ENCODE results near the gene KCNQ4. TPM values are rescaled to one million over a fixed set of nuclear protein-coding genes. Genes with fewer than 3 reads are reported as not detected.

KCNQ4 gene
- total and polyA plus RNA-seq, 2 of the 8 experiments (the other 6 are each of a cell fraction or from before 2014, with no cell fraction given), result 2.2 to 3.9 TPM

DNA sequence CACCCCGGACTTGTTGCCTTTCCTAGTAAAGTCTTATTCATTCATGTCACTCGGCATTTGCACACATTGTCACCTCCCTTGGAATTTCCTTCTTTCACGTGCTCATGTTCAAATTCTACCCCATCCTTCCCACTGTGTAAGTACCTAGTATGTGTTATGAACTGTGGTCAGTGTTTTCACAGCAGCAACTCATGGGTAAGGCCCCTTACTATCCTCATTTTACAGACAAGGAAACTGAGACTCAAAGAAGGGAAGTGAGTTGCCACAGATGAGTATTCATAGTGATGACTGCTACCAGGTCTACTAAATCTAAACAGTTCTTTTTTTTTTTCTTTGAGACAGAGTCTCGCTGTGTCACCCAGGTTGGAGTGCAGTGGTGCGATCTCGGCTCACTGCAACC lies 68.1 kb downstream of the KCNQ4 start (continued):
- TF ChIP-seq, protein P1, sequence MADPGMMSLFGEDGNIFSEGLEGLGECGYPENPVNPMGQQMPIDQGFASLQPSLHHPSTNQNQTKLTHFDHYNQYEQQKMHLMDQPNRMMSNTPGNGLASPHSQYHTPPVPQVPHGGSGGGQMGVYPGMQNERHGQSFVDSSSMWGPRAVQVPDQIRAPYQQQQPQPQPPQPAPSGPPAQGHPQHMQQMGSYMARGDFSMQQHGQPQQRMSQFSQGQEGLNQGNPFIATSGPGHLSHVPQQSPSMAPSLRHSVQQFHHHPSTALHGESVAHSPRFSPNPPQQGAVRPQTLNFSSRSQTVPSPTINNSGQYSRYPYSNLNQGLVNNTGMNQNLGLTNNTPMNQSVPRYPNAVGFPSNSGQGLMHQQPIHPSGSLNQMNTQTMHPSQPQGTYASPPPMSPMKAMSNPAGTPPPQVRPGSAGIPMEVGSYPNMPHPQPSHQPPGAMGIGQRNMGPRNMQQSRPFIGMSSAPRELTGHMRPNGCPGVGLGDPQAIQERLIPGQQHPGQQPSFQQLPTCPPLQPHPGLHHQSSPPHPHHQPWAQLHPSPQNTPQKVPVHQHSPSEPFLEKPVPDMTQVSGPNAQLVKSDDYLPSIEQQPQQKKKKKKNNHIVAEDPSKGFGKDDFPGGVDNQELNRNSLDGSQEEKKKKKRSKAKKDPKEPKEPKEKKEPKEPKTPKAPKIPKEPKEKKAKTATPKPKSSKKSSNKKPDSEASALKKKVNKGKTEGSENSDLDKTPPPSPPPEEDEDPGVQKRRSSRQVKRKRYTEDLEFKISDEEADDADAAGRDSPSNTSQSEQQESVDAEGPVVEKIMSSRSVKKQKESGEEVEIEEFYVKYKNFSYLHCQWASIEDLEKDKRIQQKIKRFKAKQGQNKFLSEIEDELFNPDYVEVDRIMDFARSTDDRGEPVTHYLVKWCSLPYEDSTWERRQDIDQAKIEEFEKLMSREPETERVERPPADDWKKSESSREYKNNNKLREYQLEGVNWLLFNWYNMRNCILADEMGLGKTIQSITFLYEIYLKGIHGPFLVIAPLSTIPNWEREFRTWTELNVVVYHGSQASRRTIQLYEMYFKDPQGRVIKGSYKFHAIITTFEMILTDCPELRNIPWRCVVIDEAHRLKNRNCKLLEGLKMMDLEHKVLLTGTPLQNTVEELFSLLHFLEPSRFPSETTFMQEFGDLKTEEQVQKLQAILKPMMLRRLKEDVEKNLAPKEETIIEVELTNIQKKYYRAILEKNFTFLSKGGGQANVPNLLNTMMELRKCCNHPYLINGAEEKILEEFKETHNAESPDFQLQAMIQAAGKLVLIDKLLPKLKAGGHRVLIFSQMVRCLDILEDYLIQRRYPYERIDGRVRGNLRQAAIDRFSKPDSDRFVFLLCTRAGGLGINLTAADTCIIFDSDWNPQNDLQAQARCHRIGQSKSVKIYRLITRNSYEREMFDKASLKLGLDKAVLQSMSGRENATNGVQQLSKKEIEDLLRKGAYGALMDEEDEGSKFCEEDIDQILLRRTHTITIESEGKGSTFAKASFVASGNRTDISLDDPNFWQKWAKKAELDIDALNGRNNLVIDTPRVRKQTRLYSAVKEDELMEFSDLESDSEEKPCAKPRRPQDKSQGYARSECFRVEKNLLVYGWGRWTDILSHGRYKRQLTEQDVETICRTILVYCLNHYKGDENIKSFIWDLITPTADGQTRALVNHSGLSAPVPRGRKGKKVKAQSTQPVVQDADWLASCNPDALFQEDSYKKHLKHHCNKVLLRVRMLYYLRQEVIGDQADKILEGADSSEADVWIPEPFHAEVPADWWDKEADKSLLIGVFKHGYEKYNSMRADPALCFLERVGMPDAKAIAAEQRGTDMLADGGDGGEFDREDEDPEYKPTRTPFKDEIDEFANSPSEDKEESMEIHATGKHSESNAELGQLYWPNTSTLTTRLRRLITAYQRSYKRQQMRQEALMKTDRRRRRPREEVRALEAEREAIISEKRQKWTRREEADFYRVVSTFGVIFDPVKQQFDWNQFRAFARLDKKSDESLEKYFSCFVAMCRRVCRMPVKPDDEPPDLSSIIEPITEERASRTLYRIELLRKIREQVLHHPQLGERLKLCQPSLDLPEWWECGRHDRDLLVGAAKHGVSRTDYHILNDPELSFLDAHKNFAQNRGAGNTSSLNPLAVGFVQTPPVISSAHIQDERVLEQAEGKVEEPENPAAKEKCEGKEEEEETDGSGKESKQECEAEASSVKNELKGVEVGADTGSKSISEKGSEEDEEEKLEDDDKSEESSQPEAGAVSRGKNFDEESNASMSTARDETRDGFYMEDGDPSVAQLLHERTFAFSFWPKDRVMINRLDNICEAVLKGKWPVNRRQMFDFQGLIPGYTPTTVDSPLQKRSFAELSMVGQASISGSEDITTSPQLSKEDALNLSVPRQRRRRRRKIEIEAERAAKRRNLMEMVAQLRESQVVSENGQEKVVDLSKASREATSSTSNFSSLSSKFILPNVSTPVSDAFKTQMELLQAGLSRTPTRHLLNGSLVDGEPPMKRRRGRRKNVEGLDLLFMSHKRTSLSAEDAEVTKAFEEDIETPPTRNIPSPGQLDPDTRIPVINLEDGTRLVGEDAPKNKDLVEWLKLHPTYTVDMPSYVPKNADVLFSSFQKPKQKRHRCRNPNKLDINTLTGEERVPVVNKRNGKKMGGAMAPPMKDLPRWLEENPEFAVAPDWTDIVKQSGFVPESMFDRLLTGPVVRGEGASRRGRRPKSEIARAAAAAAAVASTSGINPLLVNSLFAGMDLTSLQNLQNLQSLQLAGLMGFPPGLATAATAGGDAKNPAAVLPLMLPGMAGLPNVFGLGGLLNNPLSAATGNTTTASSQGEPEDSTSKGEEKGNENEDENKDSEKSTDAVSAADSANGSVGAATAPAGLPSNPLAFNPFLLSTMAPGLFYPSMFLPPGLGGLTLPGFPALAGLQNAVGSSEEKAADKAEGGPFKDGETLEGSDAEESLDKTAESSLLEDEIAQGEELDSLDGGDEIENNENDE (IDR thresholded peaks at IDR 0.05; ENCODE audit: insufficient replicate concordance, low read length), result no peak
- TF ChIP-seq SP1 (IDR thresholded peaks at IDR 0.05; ENCODE audit: low read depth, low read length) (no peak), SAP30 (IDR thresholded peaks at IDR 0.05; ENCODE audit: insufficient read depth, insufficient replicate concordance, low read length) (no peak), SP2 (IDR thresholded peaks at IDR 0.05; ENCODE audit: low read length) (no peak), SIRT6 (IDR thresholded peaks at IDR 0.05; ENCODE audit: low read length) (no peak)
- TF ChIP-seq, protein P2, sequence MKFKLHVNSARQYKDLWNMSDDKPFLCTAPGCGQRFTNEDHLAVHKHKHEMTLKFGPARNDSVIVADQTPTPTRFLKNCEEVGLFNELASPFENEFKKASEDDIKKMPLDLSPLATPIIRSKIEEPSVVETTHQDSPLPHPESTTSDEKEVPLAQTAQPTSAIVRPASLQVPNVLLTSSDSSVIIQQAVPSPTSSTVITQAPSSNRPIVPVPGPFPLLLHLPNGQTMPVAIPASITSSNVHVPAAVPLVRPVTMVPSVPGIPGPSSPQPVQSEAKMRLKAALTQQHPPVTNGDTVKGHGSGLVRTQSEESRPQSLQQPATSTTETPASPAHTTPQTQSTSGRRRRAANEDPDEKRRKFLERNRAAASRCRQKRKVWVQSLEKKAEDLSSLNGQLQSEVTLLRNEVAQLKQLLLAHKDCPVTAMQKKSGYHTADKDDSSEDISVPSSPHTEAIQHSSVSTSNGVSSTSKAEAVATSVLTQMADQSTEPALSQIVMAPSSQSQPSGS (IDR thresholded peaks at IDR 0.05; ENCODE audit: low read length), result no peak
- TF ChIP-seq, protein P3, sequence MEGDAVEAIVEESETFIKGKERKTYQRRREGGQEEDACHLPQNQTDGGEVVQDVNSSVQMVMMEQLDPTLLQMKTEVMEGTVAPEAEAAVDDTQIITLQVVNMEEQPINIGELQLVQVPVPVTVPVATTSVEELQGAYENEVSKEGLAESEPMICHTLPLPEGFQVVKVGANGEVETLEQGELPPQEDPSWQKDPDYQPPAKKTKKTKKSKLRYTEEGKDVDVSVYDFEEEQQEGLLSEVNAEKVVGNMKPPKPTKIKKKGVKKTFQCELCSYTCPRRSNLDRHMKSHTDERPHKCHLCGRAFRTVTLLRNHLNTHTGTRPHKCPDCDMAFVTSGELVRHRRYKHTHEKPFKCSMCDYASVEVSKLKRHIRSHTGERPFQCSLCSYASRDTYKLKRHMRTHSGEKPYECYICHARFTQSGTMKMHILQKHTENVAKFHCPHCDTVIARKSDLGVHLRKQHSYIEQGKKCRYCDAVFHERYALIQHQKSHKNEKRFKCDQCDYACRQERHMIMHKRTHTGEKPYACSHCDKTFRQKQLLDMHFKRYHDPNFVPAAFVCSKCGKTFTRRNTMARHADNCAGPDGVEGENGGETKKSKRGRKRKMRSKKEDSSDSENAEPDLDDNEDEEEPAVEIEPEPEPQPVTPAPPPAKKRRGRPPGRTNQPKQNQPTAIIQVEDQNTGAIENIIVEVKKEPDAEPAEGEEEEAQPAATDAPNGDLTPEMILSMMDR (IDR thresholded peaks at IDR 0.05; ENCODE audit: control extremely low read depth in 1 of 3, insufficient read depth in 1 of 3, low read depth in 1 of 3, low read length in 3 of 3), result no peak
